ENCODE results near the gene GSTCD. TPM values are rescaled to one million over a fixed set of nuclear protein-coding genes. Genes with fewer than 3 reads are reported as not detected.
A peak's percentile ranks its signal among the peaks of the same experiment; 100 is the strongest.

The GSTCD gene
- polyA plus RNA-seq, result 1 to 10 TPM; 1.5 to 2.6 TPM

GRCh38 chr4:105708181-105709080, at the start of gene GSTCD, which contains the start of gene INTS12:
Gene GSTCD, plus strand, starts transcription at chr4:105708784. Its CDS starts 8,830 bp downstream, at chr4:105717614.
Gene INTS12, minus strand, starts transcription at chr4:105708689. Its CDS starts 8,684 bp downstream, at chr4:105700005.
- Histone ChIP-seq H3K36me3 (ENCODE audit: control insufficient read depth in 2 of 2, insufficient read depth in 2 of 2, low read length in 1 of 2) (no peaks in the 10 kb centered on the region), H3K27me3 (ENCODE audit: control insufficient read depth in 1 of 2, insufficient read depth in 2 of 2, low read length in 2 of 2) (no peaks in the 10 kb centered on the region), H3K9me3 (ENCODE audit: control insufficient read depth in 2 of 2, insufficient read depth in 1 of 2, low read depth in 1 of 2, low read length in 1 of 2) (no peaks in the 10 kb centered on the region), H3K27ac (ENCODE audit: low read depth in 2 of 2, low read length in 1 of 2) (peak within 1 kb of the TSS; percentile 83 to 94), H3K4me3 (ENCODE audit: low read depth in 1 of 2, low read length in 2 of 2) (peak within 1 kb of the TSS; percentile 87 to 89), H3K4me1 (ENCODE audit: control insufficient read depth in 2 of 2, insufficient read depth in 2 of 2, low read length in 1 of 2) (no peaks in the 10 kb centered on the region)
- 0 to 1% methylated on average over 61 to 63 of the region's 63 CpGs for WGBS, 2 donors

GRCh38 chr4:105659190-105659589, 49.4 kb upstream of the GSTCD start:
- 79 to 83% methylated on average over 6 of the region's 6 CpGs for WGBS, 2 donors
- no peaks in the 10 kb centered on the region for H3K4me1 ChIP-seq (ENCODE audit: control insufficient read depth in 2 of 2, insufficient read depth in 2 of 2, low read length in 1 of 2)
- no peaks in the 10 kb centered on the region for H3K27me3 ChIP-seq (ENCODE audit: control insufficient read depth in 1 of 2, insufficient read depth in 2 of 2, low read length in 2 of 2)
- H3K9me3 ChIP-seq (ENCODE audit: control insufficient read depth in 2 of 2, insufficient read depth in 1 of 2, low read depth in 1 of 2, low read length in 1 of 2), result no peaks in the 10 kb centered on the region
- no peak overlapping the region for H3K27ac ChIP-seq (ENCODE audit: low read depth in 2 of 2, low read length in 1 of 2)
- H3K4me3 ChIP-seq (ENCODE audit: low read depth in 1 of 2, low read length in 2 of 2), result no peak overlapping the region
- no peaks in the 10 kb centered on the region for H3K36me3 ChIP-seq (ENCODE audit: control insufficient read depth in 2 of 2, insufficient read depth in 2 of 2, low read length in 1 of 2)

- no peaks in the 10 kb centered on the region for H3K4me1 ChIP-seq (ENCODE audit: control insufficient read depth in 2 of 2, insufficient read depth in 2 of 2, low read length in 1 of 2)
- no peaks in the 10 kb centered on the region for H3K36me3 ChIP-seq (ENCODE audit: control insufficient read depth in 2 of 2, insufficient read depth in 2 of 2, low read length in 1 of 2)
- no peak overlapping the region for H3K27ac ChIP-seq (ENCODE audit: low read depth in 2 of 2, low read length in 1 of 2)
- H3K27me3 ChIP-seq (ENCODE audit: control insufficient read depth in 1 of 2, insufficient read depth in 2 of 2, low read length in 2 of 2), result no peaks in the 10 kb centered on the region
- H3K9me3 ChIP-seq (ENCODE audit: control insufficient read depth in 2 of 2, insufficient read depth in 1 of 2, low read depth in 1 of 2, low read length in 1 of 2), result no peaks in the 10 kb centered on the region
- 57 to 77% methylated on average over 3 of the region's 3 CpGs for WGBS, 2 donors
- no peak overlapping the region for H3K4me3 ChIP-seq (ENCODE audit: low read depth in 1 of 2, low read length in 2 of 2)
Measured at GRCh38 chr4:105661028-105661427, 47.6 kb upstream of the GSTCD start.

DNA sequence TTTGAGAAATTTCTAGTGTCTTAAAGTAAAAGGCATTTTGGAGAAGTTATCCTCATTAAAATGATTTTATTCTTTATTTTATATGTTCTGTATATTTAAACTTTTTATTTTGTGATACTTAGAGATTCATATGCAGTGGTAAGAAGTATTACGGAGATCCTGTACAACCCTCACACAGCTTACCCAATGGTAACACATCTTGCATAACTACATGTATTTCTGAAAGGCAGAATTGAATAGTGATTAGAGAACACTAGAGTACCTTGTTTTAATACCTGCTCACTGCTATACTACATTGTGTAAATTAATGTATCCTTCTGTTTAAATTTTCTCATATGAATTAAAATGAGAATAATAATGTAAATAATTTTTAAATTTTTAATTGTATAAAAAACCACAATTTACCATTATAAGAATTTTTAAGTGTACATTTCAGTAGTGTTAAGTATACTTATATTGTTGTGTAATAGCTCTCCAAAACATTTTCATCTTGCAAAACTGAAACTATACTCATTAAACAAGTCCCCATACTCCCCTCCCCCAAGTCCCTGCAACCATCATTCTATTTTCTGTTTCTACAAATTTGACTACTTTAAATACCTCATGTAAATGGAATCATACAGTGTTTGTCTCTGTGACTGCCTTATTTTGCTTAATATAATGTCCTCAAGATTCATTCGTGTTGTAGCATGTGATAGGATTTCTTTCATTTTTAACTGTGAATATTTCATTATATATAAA, 45.5 kb upstream of the GSTCD start:
- no peak overlapping the region for H3K27ac ChIP-seq (ENCODE audit: low read depth in 2 of 2, low read length in 1 of 2)
- H3K4me3 ChIP-seq (ENCODE audit: low read depth in 1 of 2, low read length in 2 of 2), result no peak overlapping the region
- no peaks in the 10 kb centered on the region for H3K36me3 ChIP-seq (ENCODE audit: control insufficient read depth in 2 of 2, insufficient read depth in 2 of 2, low read length in 1 of 2)
- WGBS, 2 donors, result 92 to 95% methylated on average over 2 of the region's 2 CpGs
- no peaks in the 10 kb centered on the region for H3K9me3 ChIP-seq (ENCODE audit: control insufficient read depth in 2 of 2, insufficient read depth in 1 of 2, low read depth in 1 of 2, low read length in 1 of 2)
- H3K27me3 ChIP-seq (ENCODE audit: control insufficient read depth in 1 of 2, insufficient read depth in 2 of 2, low read length in 2 of 2), result no peaks in the 10 kb centered on the region
- H3K4me1 ChIP-seq (ENCODE audit: control insufficient read depth in 2 of 2, insufficient read depth in 2 of 2, low read length in 1 of 2), result no peaks in the 10 kb centered on the region

DNA sequence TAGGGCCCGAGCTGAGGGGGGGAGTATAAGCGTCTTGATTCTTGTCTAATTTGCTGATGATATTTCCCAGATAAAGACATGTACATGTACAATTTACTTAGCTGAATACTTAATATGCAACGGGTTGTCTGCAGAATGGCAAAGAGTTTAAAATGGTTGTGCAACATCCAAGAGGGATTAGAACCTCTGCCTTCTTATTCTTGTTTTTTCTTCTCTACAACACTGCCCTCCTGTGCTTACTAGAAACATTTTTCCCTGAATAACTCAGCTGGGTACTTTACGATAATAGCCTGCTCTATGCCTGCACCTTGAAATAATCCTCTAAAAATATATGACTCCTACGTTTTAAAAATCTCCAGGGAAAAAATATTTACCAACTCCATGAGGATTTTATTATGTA, 41.9 kb upstream of the GSTCD start:
- no peak overlapping the region for H3K4me3 ChIP-seq (ENCODE audit: low read depth in 1 of 2, low read length in 2 of 2)
- 52 to 55% methylated on average over 5 of the region's 5 CpGs for WGBS, 2 donors
- no peaks in the 10 kb centered on the region for H3K9me3 ChIP-seq (ENCODE audit: control insufficient read depth in 2 of 2, insufficient read depth in 1 of 2, low read depth in 1 of 2, low read length in 1 of 2)

DNA sequence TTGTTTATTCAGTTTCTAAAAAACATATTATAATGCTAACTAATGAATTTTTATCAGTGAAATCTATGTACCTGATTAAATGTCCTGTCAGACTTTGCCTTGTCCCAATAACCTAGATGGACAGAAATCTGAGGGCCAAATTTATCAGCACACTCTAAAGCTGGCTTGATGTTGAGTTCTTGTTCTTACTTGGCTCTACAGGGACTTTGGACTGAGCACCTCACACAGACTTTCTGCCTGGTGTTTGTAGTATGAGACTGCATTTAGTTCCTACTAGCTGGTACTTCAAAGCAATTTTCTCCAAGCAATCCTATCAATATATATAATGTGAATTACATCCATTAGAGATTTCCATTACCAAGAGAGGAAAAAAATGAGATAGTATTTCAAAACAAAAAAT, 37.9 kb upstream of the GSTCD start:
- H3K27ac ChIP-seq (ENCODE audit: low read depth in 2 of 2, low read length in 1 of 2), result no peak overlapping the region
- H3K27me3 ChIP-seq (ENCODE audit: control insufficient read depth in 1 of 2, insufficient read depth in 2 of 2, low read length in 2 of 2), result no peaks in the 10 kb centered on the region

More for the DNA sequence above, 41.9 kb upstream of the GSTCD start:
- H3K36me3 ChIP-seq (ENCODE audit: control insufficient read depth in 2 of 2, insufficient read depth in 2 of 2, low read length in 1 of 2), result no peaks in the 10 kb centered on the region
- no peaks in the 10 kb centered on the region for H3K4me1 ChIP-seq (ENCODE audit: control insufficient read depth in 2 of 2, insufficient read depth in 2 of 2, low read length in 1 of 2)
- no peak overlapping the region for H3K27ac ChIP-seq (ENCODE audit: low read depth in 2 of 2, low read length in 1 of 2)
- H3K27me3 ChIP-seq (ENCODE audit: control insufficient read depth in 1 of 2, insufficient read depth in 2 of 2, low read length in 2 of 2), result no peaks in the 10 kb centered on the region

DNA sequence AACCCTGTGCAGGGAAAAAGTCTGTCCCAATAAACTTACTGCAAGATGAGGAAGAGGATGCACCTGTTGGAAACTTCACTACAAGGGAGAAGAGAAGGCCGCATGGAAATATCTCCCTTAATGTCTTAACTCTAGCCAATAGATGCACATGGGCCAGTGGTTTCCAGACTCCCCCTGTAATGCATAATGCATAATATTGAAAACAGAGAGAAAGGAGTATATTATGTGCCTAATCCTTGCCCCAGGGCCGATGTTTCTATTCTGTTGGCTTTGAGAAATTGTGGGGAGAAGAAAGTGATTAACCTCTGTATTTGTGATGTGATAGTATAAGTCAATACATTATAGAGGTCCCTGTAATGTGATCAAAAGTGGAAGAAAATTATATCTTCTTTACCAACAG, 37.3 kb upstream of the GSTCD start:
- Histone ChIP-seq H3K36me3 (ENCODE audit: control insufficient read depth in 2 of 2, insufficient read depth in 2 of 2, low read length in 1 of 2) (no peaks in the 10 kb centered on the region), H3K4me3 (ENCODE audit: low read depth in 1 of 2, low read length in 2 of 2) (no peak overlapping the region), H3K27me3 (ENCODE audit: control insufficient read depth in 1 of 2, insufficient read depth in 2 of 2, low read length in 2 of 2) (no peaks in the 10 kb centered on the region), H3K9me3 (ENCODE audit: control insufficient read depth in 2 of 2, insufficient read depth in 1 of 2, low read depth in 1 of 2, low read length in 1 of 2) (no peaks in the 10 kb centered on the region), H3K4me1 (ENCODE audit: control insufficient read depth in 2 of 2, insufficient read depth in 2 of 2, low read length in 1 of 2) (no peaks in the 10 kb centered on the region), H3K27ac (ENCODE audit: low read depth in 2 of 2, low read length in 1 of 2) (no peak overlapping the region)
- 66 to 78% methylated on average over 2 of the region's 2 CpGs for WGBS, 2 donors

More for the DNA sequence above, 37.9 kb upstream of the GSTCD start:
- H3K4me1 ChIP-seq (ENCODE audit: control insufficient read depth in 2 of 2, insufficient read depth in 2 of 2, low read length in 1 of 2), result no peaks in the 10 kb centered on the region
- no peak overlapping the region for H3K4me3 ChIP-seq (ENCODE audit: low read depth in 1 of 2, low read length in 2 of 2)
- H3K36me3 ChIP-seq (ENCODE audit: control insufficient read depth in 2 of 2, insufficient read depth in 2 of 2, low read length in 1 of 2), result no peaks in the 10 kb centered on the region
- H3K9me3 ChIP-seq (ENCODE audit: control insufficient read depth in 2 of 2, insufficient read depth in 1 of 2, low read depth in 1 of 2, low read length in 1 of 2), result no peaks in the 10 kb centered on the region

GRCh38 chr4:105674011-105674410, 34.6 kb upstream of the GSTCD start:
- Histone ChIP-seq H3K4me1 (ENCODE audit: control insufficient read depth in 2 of 2, insufficient read depth in 2 of 2, low read length in 1 of 2) (no peaks in the 10 kb centered on the region), H3K27ac (ENCODE audit: low read depth in 2 of 2, low read length in 1 of 2) (no peak overlapping the region), H3K9me3 (ENCODE audit: control insufficient read depth in 2 of 2, insufficient read depth in 1 of 2, low read depth in 1 of 2, low read length in 1 of 2) (no peaks in the 10 kb centered on the region), H3K4me3 (ENCODE audit: low read depth in 1 of 2, low read length in 2 of 2) (no peak overlapping the region), H3K27me3 (ENCODE audit: control insufficient read depth in 1 of 2, insufficient read depth in 2 of 2, low read length in 2 of 2) (no peaks in the 10 kb centered on the region), H3K36me3 (ENCODE audit: control insufficient read depth in 2 of 2, insufficient read depth in 2 of 2, low read length in 1 of 2) (no peaks in the 10 kb centered on the region)
- WGBS, 2 donors, result 86 to 87% methylated on average over 1 of the region's 1 CpG

DNA sequence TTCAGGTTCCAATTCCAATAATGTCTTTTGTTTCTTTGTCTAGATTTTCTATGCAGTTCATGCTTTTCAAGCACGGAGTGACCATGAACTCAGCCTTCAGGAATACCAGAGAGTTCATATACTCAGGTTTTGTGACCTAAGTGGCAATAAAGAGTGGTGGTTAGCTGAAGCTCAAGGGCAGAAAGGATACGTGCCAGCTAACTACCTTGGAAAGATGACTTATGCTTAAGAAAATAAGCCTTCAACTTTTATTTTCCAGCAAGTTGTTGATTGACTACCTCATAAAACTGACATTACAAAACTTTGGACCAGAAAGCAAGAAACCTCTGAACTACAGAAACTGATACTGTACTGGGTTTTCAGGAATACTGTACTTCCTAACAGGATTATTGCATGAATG, 30.9 kb upstream of the GSTCD start:
- no peak overlapping the region for H3K4me3 ChIP-seq (ENCODE audit: low read depth in 1 of 2, low read length in 2 of 2)
- 68 to 76% methylated on average over 2 of the region's 2 CpGs for WGBS, 2 donors
- peaks cover 0 to under 1% of the 10 kb centered on the region in 2 donors for H3K36me3 ChIP-seq (ENCODE audit: control insufficient read depth in 2 of 2, insufficient read depth in 2 of 2, low read length in 1 of 2)
- no peak overlapping the region for H3K27ac ChIP-seq (ENCODE audit: low read depth in 2 of 2, low read length in 1 of 2)
- H3K9me3 ChIP-seq (ENCODE audit: control insufficient read depth in 2 of 2, insufficient read depth in 1 of 2, low read depth in 1 of 2, low read length in 1 of 2), result no peaks in the 10 kb centered on the region
- H3K4me1 ChIP-seq (ENCODE audit: control insufficient read depth in 2 of 2, insufficient read depth in 2 of 2, low read length in 1 of 2), result peaks cover 0 to 2% of the 10 kb centered on the region in 2 donors
- H3K27me3 ChIP-seq (ENCODE audit: control insufficient read depth in 1 of 2, insufficient read depth in 2 of 2, low read length in 2 of 2), result no peaks in the 10 kb centered on the region
